ENCODE measurements around the gene PHF21A. TPM values are rescaled to one million over a fixed set of nuclear protein-coding genes. Genes with fewer than 3 reads are reported as not detected.

PHF21A gene
- total RNA-seq, 1 donor from 2014 or later = 36.6 TPM

DNA sequence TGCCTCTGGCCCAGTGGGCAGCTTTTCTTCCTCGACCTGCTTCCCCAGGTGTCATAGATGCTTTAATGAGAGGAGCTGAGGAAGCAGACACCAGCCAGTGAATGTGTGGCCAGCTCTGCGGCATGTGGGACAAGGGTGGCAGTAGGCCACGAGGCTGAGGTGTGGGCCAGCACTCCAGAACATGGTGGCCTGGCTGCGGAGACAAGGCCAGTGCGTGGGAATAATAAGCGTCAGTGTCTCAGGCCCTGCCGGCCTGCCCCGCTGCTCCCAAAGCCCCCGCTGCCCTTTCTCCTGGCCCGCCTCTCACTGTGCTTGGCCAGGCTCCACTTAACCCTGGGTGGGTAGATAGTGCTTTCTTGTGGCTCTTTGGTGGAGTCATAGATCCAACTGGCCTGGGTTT lies 233.7 kb downstream of the PHF21A start:
- intact Hi-C loops (cut with DNase I) = no loop called here
- DNase-seq (peak; percentile 28), ATAC-seq (ENCODE audit: poor library complexity) (no peak)

DNA sequence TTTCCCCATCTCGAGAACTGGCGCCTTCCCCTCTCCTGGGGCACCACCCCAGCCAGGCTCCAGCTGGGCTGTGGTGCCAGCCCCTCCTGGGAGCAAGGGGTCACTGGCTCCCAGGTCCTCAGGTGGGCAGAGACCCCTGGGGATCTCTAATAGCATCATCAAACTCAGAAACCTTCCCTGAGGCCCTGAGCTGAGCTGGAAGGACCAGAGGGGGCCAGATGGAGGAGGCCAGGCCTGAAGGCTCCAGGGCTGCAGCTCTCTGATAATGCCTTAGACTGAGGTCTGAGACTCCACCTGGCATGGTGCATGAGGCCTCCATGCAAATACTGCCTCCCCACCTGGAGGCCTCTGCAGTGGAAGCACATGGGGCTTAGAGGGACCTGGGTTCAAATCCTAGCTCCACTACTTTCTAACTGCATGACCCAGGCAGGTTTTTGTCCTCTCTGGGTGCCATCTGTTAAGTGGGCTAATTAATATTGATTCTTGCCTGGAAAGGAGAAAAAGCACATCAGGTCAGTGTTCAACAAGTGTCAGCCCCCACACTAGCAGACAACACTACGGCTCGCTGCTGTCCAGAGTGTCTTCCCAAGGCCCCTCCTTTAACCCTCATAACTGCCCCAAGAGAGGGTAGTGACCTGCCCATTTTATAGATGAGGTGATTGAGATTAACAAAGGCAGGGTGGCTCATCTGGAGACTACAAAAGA lies 234.3 kb downstream of the PHF21A start:
- DNase-seq (peak; percentile 11), ATAC-seq (ENCODE audit: poor library complexity) (no peak)
- intact Hi-C loops (cut with DNase I) = no loop called here

DNA sequence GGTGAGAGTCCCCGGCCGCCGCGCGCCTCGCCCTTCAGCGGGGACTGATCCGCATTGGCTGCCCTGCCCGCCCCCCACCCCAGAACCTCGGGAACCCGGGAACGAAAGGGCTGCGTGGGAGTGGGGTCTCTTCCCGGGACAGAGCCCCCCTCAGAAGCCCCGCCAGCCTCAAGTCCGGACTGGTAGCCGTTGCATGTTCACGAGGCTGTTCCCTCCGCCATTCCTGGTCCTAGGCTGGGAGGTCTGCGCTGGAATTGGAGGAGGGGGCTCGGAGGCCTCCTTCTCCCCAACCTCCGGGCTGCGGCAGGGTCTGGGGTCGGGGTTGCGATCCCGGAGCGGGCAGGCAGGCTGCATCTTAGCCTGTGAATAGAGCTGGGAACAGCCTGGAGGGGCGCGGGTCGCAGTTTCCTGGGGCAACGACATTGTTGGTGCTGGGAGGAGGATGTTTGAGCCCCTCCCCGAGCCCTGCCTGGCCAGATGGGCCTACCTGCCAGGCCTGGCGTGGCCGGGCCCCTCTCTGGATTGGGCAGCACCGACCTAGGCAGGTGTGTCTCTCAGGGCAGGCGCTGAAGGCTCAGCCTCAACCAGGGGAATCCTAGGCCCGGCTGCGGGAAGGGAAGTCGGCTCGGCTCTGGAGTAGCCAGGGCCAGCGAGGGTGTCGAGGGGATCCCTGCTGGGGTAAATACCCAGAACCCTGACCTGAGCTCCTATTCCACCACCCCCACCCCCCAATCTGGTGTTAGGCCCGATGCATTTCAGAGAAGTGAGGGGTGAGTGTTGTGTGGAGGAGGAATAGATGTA lies 235.1 kb downstream of the PHF21A start:
- intact Hi-C loops (cut with DNase I) = no loop called here
- DNase-seq (peak; percentile 37), ATAC-seq (ENCODE audit: poor library complexity) (no peak)

DNA sequence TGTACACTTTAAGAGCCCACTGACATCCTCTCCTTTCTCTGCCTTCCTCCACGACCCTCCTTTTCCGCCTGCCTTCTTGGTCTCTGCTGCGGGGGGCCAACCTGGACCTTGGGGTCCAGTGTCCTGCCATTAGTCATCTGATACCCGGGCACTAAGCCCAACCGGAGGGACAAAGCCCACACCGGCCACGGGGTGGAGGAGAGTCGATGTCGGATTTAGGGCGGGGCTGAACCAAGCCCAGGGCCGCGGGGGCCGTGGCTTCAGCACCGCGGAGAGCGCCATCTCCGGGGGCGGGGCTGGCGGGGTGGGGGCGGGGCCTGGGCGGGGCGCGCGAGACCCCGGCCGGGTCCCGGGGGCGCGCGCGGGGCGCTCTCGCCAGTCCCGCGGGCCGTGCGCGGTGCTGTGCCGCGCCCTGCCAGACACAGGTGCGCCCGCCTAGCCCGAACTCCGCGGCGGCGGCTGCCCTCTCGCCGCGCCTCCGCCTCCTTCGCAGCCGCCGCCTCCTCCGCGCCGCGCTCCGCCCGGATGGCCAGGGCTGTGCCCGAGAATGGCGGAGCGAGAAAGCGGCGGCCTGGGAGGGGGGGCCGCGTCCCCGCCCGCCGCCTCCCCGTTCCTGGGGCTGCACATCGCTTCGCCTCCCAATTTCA lies 235.9 kb downstream of the PHF21A start, which contains the start of gene MAPK8IP1:
MAPK8IP1 (plus strand) TSS at position 378 of the 647 bp plus-strand sequence; CDS start at position 548, 170 bp downstream.
- DNase-seq (peak; percentile 67), ATAC-seq (ENCODE audit: poor library complexity) (peak; percentile 79)
- intact Hi-C loops (cut with DNase I) = no loop called here

DNA sequence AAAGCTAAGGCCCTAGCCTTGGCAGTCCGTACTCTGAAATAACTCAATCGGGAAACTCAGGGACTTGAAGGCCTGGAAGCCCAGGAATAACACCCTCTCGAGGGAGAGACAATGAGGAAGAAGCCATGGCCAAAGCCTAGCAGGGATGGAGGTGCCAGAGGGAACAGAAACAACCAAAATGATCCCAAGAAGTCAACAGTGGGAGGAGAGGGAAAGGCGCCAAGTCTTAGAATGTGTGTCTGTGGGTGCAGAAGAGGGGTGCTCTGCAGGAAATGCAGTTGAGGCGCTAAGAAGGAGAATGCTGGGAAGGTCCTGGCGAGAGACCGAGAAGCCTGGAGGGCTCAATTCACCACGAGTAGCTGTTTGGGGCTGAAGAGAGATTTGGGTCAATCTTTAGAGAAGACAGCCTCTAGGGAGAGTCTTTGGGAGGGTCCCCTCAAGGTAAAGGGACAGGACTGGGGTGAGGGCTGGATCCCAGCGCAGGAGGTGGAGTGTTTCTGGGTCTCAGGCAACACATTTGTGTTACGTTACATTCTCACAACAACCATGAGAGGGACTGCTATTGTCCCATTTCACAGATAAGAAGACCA lies 236.6 kb downstream of the PHF21A start:
- intact Hi-C loops (cut with DNase I) = no loop called here
- ATAC-seq (ENCODE audit: poor library complexity) (no peak), DNase-seq (no peak)

Other genes with a start within 250 kb of the PHF21A start
- 4.5 TPM for gene MAPK8IP1, start 235.8 kb downstream of the PHF21A start, total RNA-seq
- not detected for gene FREY1, start 214.2 kb downstream of the PHF21A start, total RNA-seq
- gene PEX16, start 203.6 kb downstream of the PHF21A start, total RNA-seq = 8.5 TPM
- gene LARGE2, start 198.8 kb downstream of the PHF21A start, total RNA-seq = not detected
- 69.2 TPM for gene CREB3L1, start 156.2 kb upstream of the PHF21A start, total RNA-seq
- 65.8 TPM for gene DGKZ, start 226.0 kb upstream of the PHF21A start, total RNA-seq